ENCODE measurements around the gene TLX1.

TLX1 gene

DNA sequence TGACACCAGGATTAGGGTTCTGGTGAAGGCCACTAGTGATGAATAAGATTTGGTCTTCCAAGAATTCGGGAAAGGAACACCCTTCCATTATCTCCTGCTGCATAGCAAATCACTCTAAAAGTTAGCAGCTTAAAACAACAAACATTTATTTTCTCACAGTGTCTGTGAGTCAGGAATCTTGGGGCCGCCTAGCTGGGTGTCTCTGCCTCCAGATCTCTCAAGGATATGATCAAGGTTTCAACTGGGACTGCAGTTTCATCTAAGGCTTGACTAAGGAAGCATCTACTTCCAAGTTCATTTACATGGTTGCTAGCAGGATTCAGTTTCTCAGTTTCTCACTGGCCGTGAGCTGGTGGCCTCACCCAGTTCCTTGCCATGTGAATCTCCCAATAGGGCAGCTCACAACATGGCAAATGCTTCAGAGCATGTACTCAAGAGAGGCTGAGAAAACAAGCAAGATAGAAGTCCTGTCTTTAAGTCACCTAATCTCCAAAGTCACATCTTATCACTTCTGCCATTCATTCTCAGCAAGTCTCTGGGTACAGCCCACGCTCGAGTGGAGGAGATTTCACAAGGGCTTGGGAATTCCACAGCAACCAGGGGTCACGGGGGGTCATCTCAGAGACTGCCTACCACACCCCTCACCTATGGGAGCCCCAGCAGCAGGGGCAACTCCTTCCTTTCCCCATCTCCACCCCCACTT is 26.8 kb downstream of the TLX1 start:
- Histone ChIP-seq H3K27ac (ENCODE audit: low read depth, low read length) (no peak overlapping the region), H3F3A (ENCODE audit: control insufficient read depth, insufficient read depth) (no peaks in the 10 kb centered on the region), H3K9me3 (ENCODE audit: control insufficient read depth, insufficient read depth, low read length) (no peaks in the 10 kb centered on the region), H4K20me1 (ENCODE audit: control insufficient read depth, insufficient read depth, low read depth, low read length) (no peaks in the 10 kb centered on the region), H3K36me3 (ENCODE audit: control insufficient read depth, low read length) (no peaks in the 10 kb centered on the region), H3K4me2 (ENCODE audit: low read length) (no peak overlapping the region), H3K27me3 (ENCODE audit: control insufficient read depth, low read length) (peaks cover 37% of the 10 kb centered on the region), H3K4me3 (ENCODE audit: low read length) (no peak overlapping the region), H3K4me1 (ENCODE audit: control insufficient read depth, low read length) (peaks cover 13% of the 10 kb centered on the region), H3K79me2 (ENCODE audit: control insufficient read depth, low read length) (no peaks in the 10 kb centered on the region), H3K9me2 (replicated peaks; ENCODE audit: control insufficient read depth, low read length) (no peaks in the 10 kb centered on the region)
- TF ChIP-seq, protein P1, sequence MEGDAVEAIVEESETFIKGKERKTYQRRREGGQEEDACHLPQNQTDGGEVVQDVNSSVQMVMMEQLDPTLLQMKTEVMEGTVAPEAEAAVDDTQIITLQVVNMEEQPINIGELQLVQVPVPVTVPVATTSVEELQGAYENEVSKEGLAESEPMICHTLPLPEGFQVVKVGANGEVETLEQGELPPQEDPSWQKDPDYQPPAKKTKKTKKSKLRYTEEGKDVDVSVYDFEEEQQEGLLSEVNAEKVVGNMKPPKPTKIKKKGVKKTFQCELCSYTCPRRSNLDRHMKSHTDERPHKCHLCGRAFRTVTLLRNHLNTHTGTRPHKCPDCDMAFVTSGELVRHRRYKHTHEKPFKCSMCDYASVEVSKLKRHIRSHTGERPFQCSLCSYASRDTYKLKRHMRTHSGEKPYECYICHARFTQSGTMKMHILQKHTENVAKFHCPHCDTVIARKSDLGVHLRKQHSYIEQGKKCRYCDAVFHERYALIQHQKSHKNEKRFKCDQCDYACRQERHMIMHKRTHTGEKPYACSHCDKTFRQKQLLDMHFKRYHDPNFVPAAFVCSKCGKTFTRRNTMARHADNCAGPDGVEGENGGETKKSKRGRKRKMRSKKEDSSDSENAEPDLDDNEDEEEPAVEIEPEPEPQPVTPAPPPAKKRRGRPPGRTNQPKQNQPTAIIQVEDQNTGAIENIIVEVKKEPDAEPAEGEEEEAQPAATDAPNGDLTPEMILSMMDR (IDR thresholded peaks at IDR 0.05; ENCODE audit: low read depth, low read length, poor library complexity, severe bottlenecking): no peak
- no peak for TF ChIP-seq EZH2phosphoT487 (IDR thresholded peaks at IDR 0.05; ENCODE audit: borderline replicate concordance, low read length)

DNA sequence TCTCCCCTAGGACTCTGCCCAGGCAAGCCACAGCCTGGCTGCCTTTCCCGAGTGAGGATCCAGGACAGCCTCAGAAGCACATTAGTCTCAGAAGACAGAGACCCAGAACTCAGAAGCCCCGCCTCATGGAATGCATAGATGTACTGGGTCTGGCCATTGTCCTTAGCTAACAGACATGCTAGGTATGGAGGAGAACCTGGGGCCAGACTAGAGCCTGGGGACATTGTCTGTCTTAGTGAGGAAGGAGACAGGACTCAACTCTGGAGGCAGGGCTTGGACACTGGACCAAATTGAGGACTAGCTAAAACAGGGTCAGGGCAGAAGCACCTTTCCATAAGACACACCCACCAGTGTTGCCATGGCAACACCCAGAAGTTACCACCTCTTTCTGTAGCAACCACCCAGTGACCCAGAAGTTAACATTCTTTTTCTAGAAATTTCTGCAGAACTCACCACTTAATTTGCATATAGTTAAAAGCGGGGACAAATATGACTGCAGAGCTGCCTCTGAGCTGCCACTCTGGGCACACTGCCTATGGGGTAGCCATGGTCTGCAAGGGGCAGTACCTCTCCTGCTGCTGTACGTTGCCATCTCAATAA is 27.5 kb downstream of the TLX1 start:
- H3K9me3 ChIP-seq (ENCODE audit: control insufficient read depth, insufficient read depth, low read length): no peaks in the 10 kb centered on the region
- H3K36me3 ChIP-seq (ENCODE audit: control insufficient read depth, low read length): no peaks in the 10 kb centered on the region
- no peaks in the 10 kb centered on the region for H3F3A ChIP-seq (ENCODE audit: control insufficient read depth, insufficient read depth)
- no peaks in the 10 kb centered on the region for H3K79me2 ChIP-seq (ENCODE audit: control insufficient read depth, low read length)
- TF ChIP-seq, protein P1 (IDR thresholded peaks at IDR 0.05; ENCODE audit: low read depth, low read length, poor library complexity, severe bottlenecking): no peak
- TF ChIP-seq EZH2phosphoT487 (IDR thresholded peaks at IDR 0.05; ENCODE audit: borderline replicate concordance, low read length): no peak
- peaks cover 37% of the 10 kb centered on the region for H3K27me3 ChIP-seq (ENCODE audit: control insufficient read depth, low read length)
- no peak overlapping the region for H3K4me3 ChIP-seq (ENCODE audit: low read length)
- 0 out of 2 replicates have a peak overlapping the region, but pooled peaks have one; percentile 1 for H3K4me2 ChIP-seq (ENCODE audit: low read length)
- no peak overlapping the region for H3K27ac ChIP-seq (ENCODE audit: low read depth, low read length)
- H4K20me1 ChIP-seq (ENCODE audit: control insufficient read depth, insufficient read depth, low read depth, low read length): no peaks in the 10 kb centered on the region
- H3K9me2 ChIP-seq (replicated peaks; ENCODE audit: control insufficient read depth, low read length): no peaks in the 10 kb centered on the region
- peaks cover 13% of the 10 kb centered on the region for H3K4me1 ChIP-seq (ENCODE audit: control insufficient read depth, low read length)

DNA sequence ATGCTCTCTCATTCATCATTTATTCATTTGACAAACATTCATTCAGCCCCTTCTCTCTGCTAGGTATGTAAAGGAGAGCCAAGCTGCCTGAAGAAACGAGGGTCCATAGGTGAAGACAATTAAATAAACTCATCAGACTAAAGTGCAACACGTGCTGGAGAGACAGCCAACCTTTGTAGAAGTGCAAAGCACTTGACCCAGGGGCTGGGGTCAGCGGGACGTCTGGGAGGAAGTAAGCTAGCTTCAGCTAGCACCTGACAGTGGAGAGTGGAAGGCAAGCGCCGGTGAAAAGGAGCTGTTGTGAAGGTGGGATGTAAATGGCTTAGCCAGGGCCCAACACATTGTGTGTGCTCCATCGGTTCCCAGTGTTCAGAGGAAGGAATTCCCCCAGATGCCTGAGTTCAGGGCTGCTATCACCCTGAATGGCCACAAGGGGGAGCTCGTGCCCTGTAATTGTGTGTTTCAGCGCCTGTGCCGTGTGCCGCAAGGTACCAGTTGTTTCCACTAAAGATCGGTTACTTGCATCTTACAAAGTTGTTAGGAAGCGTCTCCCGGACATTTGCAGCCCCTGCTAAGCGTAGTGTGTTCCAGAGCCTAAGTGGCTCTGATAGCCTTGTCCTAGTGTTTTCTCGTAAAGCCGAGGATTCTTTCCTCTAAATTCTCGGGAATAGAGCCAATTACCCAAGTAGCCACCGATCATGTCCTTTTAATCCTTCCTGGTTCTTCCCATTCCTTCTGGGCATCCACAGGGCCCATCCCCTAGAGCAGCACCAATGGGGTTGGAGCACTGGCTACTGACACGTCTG is 30.6 kb downstream of the TLX1 start:
- peaks cover 52% of the 10 kb centered on the region for H3K27me3 ChIP-seq (ENCODE audit: control insufficient read depth, low read length)
- no peaks in the 10 kb centered on the region for H3F3A ChIP-seq (ENCODE audit: control insufficient read depth, insufficient read depth)
- no peaks in the 10 kb centered on the region for H3K36me3 ChIP-seq (ENCODE audit: control insufficient read depth, low read length)
- H3K9me3 ChIP-seq (ENCODE audit: control insufficient read depth, insufficient read depth, low read length): no peaks in the 10 kb centered on the region
- H3K4me1 ChIP-seq (ENCODE audit: control insufficient read depth, low read length): peaks cover 13% of the 10 kb centered on the region
- no peaks in the 10 kb centered on the region for H3K79me2 ChIP-seq (ENCODE audit: control insufficient read depth, low read length)
- H3K4me2 ChIP-seq (ENCODE audit: low read length): no peak overlapping the region; the same call in 1 of the 2 replicates
- TF ChIP-seq, protein P1 (IDR thresholded peaks at IDR 0.05; ENCODE audit: low read depth, low read length, poor library complexity, severe bottlenecking): peak; percentile 98
- no peak for TF ChIP-seq EZH2phosphoT487 (IDR thresholded peaks at IDR 0.05; ENCODE audit: borderline replicate concordance, low read length)
- H3K27ac ChIP-seq (ENCODE audit: low read depth, low read length): no peak overlapping the region
- H4K20me1 ChIP-seq (ENCODE audit: control insufficient read depth, insufficient read depth, low read depth, low read length): no peaks in the 10 kb centered on the region
- H3K9me2 ChIP-seq (replicated peaks; ENCODE audit: control insufficient read depth, low read length): no peaks in the 10 kb centered on the region
- H3K4me3 ChIP-seq (ENCODE audit: low read length): no peak overlapping the region
